ENCODE measurements around the gene ABCG8.

The ABCG8 gene

DNA sequence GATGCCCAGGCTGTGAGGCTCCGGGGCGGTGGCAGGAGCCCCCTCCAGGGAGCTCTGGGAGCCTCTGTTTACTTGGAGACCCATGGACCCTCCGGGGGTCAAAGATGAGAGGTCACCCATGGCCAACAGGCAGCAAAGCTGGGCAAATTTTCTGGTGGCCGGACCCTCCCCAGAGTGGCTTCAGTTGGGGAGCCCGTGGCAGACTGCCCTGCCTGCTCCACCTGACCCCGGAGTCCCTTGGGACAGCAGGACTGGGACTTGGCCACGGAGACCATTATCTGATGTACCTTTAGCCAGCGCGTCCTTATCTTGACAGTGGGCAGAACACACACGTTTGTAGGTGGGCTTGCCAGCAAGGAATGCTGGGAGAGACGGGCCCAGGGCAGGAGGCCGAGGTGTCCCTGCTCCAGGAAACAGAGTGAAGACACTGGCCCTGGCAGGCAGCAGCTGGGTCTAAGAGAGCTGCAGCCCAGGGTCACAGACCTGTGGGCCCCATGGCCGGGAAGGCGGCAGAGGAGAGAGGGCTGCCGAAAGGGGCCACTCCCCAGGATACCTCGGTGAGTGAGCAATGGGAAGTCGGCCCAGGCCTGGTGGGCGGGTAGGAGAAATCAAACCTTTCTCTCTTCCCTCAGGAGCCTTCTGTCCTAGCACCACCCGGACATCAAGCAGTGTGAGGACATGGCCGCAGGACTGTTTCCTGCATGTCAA lies at the start of gene ABCG8, which contains the start of gene ABCG5:
ABCG8 (plus strand) TSS at position 412 of the 708 bp plus-strand sequence; CDS start at position 495, 83 bp downstream.
ABCG5 (minus strand) TSS at position 280 of the 708 bp plus-strand sequence; CDS start at position 120, 160 bp downstream.
- DNase-seq (ENCODE audit: low spot score) = no peak

DNA sequence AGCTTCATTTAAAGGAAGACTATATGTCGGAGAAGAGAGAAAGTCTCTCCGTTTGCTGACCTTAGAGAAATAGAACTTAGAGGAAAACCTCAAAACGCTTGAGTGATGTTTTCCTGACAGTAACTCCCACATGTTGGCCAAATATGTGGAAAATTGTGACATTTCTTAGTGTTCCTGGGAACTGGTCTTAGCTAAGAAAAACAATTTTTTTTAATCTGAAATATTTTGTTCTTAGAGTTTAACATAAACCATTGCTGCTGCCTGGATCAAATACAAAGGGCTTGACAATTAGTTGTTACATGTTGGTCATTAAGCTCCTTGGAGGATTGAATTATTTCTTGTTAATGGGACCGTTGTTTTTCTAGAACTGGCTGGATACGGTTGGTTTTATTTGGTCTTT lies 48.6 kb upstream of the ABCG8 start:
- DNase-seq (ENCODE audit: low spot score) = no peak

- DNase-seq (ENCODE audit: low spot score) = no peak
Observed at GRCh38 chr2:43791035-43791765, 47.6 kb upstream of the ABCG8 start.

DNA sequence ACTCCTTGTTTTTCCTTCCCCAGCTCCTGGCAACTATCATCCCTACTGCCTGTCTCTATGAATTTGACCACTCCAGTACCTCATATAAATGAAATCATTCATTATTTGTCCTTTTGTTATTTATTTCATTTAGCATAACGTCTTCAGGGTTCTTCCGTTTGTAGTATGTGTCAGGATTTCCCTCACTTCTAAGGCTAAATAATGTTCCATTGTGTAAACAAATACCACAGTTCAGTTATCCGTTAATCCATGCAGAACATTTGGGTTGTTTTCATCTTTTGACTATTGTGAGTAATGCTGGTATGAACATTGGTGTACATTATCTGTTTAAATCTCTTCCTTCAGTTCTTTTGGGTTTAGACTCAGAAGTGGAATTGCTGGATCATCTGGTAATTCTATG lies 46.1 kb upstream of the ABCG8 start:
- no peak for DNase-seq (ENCODE audit: low spot score)

DNA sequence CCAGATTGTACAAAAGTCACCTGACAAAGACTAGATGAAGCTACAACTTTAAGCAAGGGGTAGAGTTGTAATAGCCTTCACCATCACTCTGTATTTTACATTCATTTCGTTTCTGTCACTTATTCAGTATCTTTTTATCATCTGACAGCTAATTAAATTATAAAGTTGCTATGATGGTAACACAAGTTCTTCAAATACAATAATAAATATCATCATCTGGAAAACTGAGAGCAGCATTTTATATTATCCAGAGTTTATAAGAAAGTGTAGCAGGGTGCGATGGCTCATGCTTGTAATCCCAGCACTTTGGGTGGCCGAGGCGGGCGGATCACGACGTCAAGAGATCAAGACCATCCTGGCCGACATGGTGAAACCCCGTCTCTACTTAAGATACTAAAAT lies 43.8 kb upstream of the ABCG8 start:
- DNase-seq (ENCODE audit: low spot score) = no peak

DNA sequence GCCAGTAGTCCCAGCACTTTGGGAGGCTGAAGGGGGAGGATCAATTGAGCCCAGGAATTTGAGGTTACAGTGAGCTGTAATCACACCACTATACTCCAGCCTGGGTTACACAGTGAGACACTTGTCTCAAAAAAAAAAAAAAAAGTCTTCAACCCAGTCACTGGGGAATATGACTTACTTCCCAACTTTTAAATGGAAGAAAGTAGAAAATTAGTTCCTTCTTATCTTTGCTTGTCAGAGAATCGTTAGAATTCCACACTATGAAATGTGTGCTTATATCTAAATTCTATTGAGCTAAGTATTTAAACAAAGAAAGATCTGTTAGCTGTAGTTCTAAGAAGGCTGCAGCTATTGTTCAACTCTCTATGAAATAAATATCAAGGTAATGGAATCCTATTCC lies 42.6 kb upstream of the ABCG8 start:
- DNase-seq (ENCODE audit: low spot score) = no peak

DNA sequence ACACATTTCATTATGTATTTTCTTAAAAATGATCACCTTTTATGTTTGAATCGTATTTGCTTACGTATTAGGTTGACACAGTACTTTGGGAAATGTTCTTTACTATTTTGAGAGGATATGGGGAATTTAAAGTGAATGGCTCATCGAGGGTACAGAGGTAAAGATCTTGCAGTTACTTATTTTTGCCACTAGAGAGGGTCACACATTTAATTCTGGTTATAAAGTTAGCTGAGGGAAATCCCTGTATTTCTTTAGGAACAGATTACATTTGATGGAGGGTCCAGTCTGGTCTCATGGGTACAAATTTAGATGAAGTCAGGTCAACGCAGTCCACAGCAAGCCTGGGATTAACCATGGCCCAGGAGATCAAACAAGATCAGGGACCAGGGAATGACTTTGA lies 40.5 kb upstream of the ABCG8 start:
- no peak for DNase-seq (ENCODE audit: low spot score)

GRCh38 chr2:43800894-43801293 lies 37.9 kb upstream of the ABCG8 start:
- DNase-seq (ENCODE audit: low spot score) = no peak

- DNase-seq (ENCODE audit: low spot score) = no peak
Observed at GRCh38 chr2:43802135-43802534, 36.6 kb upstream of the ABCG8 start.

DNA sequence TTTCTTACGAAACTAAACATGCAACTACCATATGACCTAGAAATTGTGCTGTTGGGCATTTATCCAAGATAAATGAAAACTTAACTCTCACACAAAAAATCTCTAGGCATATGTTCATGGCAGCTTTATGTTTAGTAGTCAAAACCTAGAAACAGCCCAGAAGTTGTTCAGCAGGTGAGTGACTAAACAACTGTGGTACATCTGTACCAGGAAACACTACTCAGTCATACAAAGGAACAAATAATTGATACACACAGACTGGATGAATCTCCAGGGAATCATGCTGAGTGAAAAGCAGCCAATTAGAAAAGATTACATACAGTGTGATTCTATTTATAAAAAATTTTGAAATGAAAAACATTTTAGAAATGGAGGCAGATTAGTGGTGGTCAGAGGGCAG lies 35.7 kb upstream of the ABCG8 start:
- no peak for DNase-seq (ENCODE audit: low spot score)

DNA sequence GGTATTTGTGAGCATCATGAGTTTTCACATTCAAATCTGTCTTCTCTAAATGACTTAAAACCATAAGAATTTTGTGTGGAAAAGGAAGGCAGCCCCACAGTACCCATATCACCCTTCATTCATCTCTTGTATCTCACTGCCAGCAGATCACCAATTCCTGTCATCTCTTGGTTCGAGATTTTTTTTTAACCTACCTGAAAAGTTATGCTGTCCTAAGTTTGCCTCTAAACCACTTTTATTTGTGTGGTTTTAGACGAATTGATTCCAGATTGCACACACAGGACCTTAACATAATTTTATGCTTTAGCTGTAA lies 32.1 kb upstream of the ABCG8 start:
- no peak for DNase-seq (ENCODE audit: low spot score)

- no peak for DNase-seq (ENCODE audit: low spot score)
Observed at GRCh38 chr2:43810452-43810851, 28.3 kb upstream of the ABCG8 start.

DNA sequence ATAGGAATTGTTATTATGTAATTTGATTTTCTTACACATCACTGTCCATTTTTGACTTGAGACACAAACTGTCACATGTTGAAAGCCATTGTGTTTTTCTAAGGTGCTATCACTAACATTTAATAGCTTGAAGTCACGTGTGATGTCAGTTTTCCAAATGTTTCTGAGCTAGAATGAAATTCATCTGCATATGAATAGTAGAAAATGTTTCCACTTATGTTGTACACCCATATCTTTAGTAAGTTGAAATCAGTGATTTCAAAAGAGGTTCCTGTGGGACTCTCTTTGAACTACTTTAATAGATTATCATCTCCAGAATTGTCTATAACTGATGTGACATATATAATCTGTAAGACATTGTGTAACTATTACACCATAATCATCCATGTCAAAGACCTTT lies 27.9 kb upstream of the ABCG8 start:
- DNase-seq (ENCODE audit: low spot score) = no peak

DNA sequence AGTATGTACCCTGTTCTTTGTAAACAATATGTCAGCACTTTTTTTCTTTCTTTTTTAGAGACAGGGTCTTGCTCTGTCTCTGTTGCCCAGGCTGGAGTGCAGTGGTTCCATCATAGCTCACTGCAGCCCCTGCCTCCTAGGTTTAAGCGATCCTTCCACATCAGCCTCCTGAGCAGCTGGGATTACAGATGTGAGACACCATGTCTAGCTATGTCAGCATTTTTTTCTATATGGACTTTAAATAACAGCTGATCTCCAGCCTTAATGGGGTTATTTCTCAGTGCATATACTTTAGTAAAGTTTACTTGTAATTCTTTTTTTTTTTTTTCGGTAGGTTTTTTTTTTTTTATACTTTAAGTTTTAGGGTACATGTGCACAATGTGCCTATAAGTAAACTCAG lies 26.8 kb upstream of the ABCG8 start:
- DNase-seq (ENCODE audit: low spot score) = no peak

GRCh38 chr2:43812947-43813346 lies 25.8 kb upstream of the ABCG8 start:
- no peak for DNase-seq (ENCODE audit: low spot score)

- DNase-seq (ENCODE audit: low spot score) = no peak
Observed at GRCh38 chr2:43814711-43815110, 24.1 kb upstream of the ABCG8 start.

GRCh38 chr2:43818761-43819160 lies 20.0 kb upstream of the ABCG8 start:
- no peak for DNase-seq (ENCODE audit: low spot score)

GRCh38 chr2:43819491-43820163 lies 19.1 kb upstream of the ABCG8 start:
- DNase-seq (ENCODE audit: low spot score) = no peak

DNA sequence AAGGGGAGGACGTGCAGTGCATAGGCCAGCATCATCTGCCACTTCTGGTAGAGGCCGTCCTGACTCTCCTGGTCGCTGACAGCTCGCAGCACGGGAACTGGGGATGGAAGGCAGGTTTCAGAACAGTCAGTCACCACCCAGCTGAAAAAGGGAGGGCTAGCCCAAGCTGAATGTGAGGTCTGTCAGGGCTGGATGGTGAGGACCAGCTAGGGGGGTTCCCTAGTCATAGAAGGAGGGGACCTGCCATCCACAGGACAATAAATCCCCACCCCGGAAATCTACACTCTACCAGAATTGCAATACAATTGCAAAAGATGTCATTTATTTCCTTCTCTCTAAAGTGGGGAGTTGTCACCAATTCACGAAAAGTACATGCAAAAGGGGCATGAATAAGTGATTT lies 15.9 kb upstream of the ABCG8 start:
- DNase-seq (ENCODE audit: low spot score) = no peak

- DNase-seq (ENCODE audit: low spot score) = no peak
Observed at GRCh38 chr2:43823751-43824150, 15.0 kb upstream of the ABCG8 start.

DNA sequence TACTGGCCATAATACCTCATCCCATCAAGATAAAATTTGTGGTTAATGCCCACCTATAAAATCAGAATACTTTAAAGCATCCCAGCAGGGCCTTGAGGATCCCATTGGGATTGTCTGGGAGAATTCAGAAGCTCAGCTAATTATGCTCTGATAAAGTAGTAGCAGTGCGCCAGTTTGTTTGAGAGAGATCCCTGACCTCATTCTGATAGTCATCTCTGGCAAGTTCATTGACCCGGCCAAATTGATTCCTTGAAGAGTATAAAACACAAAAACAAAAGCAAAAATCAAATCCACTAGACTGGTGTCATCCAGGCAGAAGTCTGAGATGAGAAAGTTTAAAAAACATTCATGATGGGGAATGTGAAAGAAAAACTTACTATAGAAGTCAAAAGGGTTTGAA lies 14.3 kb upstream of the ABCG8 start:
- no peak for DNase-seq (ENCODE audit: low spot score)

GRCh38 chr2:43824951-43825493 lies 13.7 kb upstream of the ABCG8 start:
- DNase-seq (ENCODE audit: low spot score) = no peak

GRCh38 chr2:43825841-43826240 lies 12.9 kb upstream of the ABCG8 start:
- no peak for DNase-seq (ENCODE audit: low spot score)

All from HuH-7.5 (cell line).